ENCODE measurements around the gene SETDB2.

Gene SETDB2

GRCh38 chr13:49443704-49444523, at the start of gene SETDB2, which contains the start of gene CAB39L:
Gene SETDB2 (plus strand): TSS chr13:49444274. CDS start chr13:49451894, 7,620 bp downstream.
Gene CAB39L (minus strand): TSS chr13:49444064. CDS start chr13:49382910, 61,154 bp downstream.
- peak; percentile 99 for DNase-seq

- DNase-seq: no peak
These were observed 48.6 kb upstream of the SETDB2 start for GRCh38 chr13:49395451-49395865.

- DNase-seq: no peak
These were observed 48.1 kb upstream of the SETDB2 start for GRCh38 chr13:49395878-49396380.

GRCh38 chr13:49399801-49400472, 44.1 kb upstream of the SETDB2 start:
- DNase-seq: no peak

GRCh38 chr13:49400755-49401659, 43.1 kb upstream of the SETDB2 start:
- DNase-seq: peak; percentile 72

- DNase-seq: peak; percentile 78
These were observed 39.9 kb upstream of the SETDB2 start for GRCh38 chr13:49403996-49404702.

- DNase-seq: no peak
These were observed 39.4 kb upstream of the SETDB2 start for GRCh38 chr13:49404703-49405020.

GRCh38 chr13:49407068-49407467, 37.0 kb upstream of the SETDB2 start:
- DNase-seq: no peak

GRCh38 chr13:49407936-49408335, 36.1 kb upstream of the SETDB2 start:
- no peak for DNase-seq

- no peak for DNase-seq
These were observed 35.1 kb upstream of the SETDB2 start for GRCh38 chr13:49409008-49409407.

- DNase-seq: no peak
These were observed 34.1 kb upstream of the SETDB2 start for GRCh38 chr13:49410006-49410405.

GRCh38 chr13:49410477-49410876, 33.6 kb upstream of the SETDB2 start:
- no peak for DNase-seq

- DNase-seq: no peak
These were observed 32.7 kb upstream of the SETDB2 start for GRCh38 chr13:49411353-49411752.

GRCh38 chr13:49412749-49413148, 31.3 kb upstream of the SETDB2 start:
- DNase-seq: no peak

GRCh38 chr13:49417161-49417560, 26.9 kb upstream of the SETDB2 start:
- peak; percentile 54 for DNase-seq

GRCh38 chr13:49418206-49418605, 25.9 kb upstream of the SETDB2 start:
- DNase-seq: peak; percentile 49

- peak; percentile 86 for DNase-seq
These were observed 24.8 kb upstream of the SETDB2 start for GRCh38 chr13:49419276-49419675.

GRCh38 chr13:49421391-49421790, 22.7 kb upstream of the SETDB2 start:
- no peak for DNase-seq

GRCh38 chr13:49424011-49424560, 20.0 kb upstream of the SETDB2 start:
- no peak for DNase-seq

- DNase-seq: peak; percentile 52
These were observed 15.9 kb upstream of the SETDB2 start for GRCh38 chr13:49428041-49428763.

- no peak for DNase-seq
These were observed 15.0 kb upstream of the SETDB2 start for GRCh38 chr13:49429121-49429520.

Measured in suppressor macrophage treated with lipopolysaccharide for 4 hours (primary cell).